GM19397 (cell line): Measurements from ENCODE around the gene AKR1C8.

Source experiments
- ATAC-seq: cut with Tn5 transposase; IDR thresholded peaks from one replicate; pipeline ENCODE4 v1.9.1; 2021; ENCODE audit warnings: mild to moderate bottlenecking, moderate library complexity; ENCODE audit not compliant: unreplicated experiment

AKR1C8 gene

GRCh38 chr10:5108658-5109416 lies 76.1 kb downstream of the AKR1C8 start:
- ATAC-seq, result no peak

GRCh38 chr10:5107860-5108526 lies 77.0 kb downstream of the AKR1C8 start:
- ATAC-seq, result no peak

- ATAC-seq, result no peak
Measured at GRCh38 chr10:5106553-5106952, 78.4 kb downstream of the AKR1C8 start.

- ATAC-seq, result no peak
Measured at GRCh38 chr10:5105626-5106025, 79.3 kb downstream of the AKR1C8 start.
